ENCODE results near the gene OR6C6.

- TF ChIP-seq CTCF (IDR thresholded peaks at IDR 0.05) (no peak), POLR2A (IDR thresholded peaks at IDR 0.05) (no peak), EP300 (IDR thresholded peaks at IDR 0.05) (no peak)
Measured at GRCh38 chr12:55320201-55320600, 23.8 kb upstream of the OR6C6 start.
